ENCODE results near the gene DNAJC9.

DNAJC9 gene

DNA sequence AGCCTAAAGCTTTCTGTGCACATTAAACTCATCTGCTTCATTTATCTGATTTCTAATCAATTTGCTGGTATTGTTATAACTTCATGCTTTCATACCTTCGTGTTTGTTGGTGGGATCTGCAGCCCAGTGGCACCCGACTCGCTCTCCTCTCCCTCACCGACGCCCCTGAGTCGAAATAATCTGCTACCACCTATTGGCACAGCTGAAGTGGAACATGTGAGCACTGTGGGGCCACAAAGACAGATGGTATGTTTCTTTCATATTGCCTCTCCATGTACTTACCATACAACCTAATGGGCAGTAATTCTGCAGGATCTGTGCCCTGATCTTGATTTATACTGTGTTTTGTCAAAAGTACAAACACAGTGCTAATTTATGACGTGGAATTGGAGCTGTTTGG lies 12.4 kb downstream of the DNAJC9 start:
- DNase-seq: no peak

DNA sequence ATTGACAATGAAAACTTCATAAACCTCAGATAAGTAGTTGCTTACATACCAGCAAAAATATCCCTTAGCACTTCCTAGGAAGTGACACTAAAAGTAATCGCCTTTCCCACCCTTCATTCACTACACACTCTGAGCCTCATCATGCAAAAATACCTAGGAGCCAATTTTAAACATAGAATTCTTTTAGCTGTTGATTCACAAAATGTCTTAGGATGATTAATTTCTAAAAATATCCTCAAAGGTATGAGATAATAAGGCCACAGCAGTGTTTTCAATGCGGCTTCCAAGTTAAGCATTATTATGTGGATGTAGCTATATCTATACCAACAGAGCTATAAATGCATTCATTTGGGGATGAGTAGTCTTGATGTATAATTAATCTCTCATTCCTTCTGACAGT lies 13.2 kb downstream of the DNAJC9 start:
- DNase-seq: no peak

DNA sequence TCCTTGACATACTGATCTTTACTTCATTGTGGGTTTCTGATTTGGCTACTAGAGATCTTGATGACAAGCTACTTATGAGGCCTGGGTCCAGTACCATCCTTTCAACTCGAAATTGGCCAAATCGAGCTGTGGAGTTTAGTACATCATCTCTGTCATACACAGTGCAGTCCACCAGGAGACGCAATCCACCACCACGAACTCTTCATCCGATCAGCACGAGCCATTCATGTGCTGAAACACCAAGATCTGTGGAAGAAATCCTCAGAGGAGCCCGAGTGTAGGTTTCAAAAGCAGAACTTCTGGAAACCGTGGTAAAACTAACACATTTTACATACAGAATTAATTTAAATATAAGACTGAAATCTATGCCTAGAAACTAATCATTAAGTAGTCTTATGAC lies 14.2 kb downstream of the DNAJC9 start:
- no peak for DNase-seq

DNA sequence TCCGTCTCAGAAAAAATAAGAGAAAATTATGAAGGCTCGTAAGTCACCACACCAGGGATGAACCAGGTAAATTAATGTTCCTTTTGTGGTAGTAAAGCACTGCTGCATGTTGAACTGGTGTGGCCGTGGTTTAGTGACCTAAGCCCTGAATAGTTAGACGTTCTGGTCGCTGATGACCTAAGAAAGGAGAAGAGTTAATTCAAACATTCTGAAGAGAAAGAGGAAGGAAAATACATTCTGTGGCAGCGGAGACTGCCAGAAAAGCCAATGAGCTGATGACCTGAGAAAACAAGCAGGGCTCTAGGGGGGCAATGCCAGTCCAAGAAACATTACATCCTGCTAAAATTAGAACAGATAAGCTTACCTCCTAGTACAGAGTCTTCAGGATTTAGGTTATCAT lies 17.5 kb downstream of the DNAJC9 start:
- DNase-seq: no peak

DNA sequence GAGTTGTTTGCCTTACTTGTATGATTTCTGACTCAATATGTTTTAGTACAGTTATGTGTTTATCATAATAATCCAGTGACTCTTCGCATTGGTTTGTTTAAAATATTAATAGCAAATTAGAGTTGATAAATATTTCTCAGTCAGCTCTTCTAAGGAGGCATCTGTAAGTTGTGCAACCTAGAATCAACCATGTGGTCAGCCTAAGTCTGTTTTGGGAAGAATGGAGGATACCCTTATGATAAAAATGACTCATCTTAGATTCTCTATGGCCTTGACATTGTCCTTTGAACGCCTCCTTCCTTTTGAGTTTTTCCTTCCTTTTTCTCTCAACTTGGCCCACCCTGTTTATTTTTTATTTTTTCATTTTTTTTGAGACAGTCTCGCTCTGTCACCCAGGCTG lies 18.8 kb downstream of the DNAJC9 start:
- DNase-seq: no peak

DNA sequence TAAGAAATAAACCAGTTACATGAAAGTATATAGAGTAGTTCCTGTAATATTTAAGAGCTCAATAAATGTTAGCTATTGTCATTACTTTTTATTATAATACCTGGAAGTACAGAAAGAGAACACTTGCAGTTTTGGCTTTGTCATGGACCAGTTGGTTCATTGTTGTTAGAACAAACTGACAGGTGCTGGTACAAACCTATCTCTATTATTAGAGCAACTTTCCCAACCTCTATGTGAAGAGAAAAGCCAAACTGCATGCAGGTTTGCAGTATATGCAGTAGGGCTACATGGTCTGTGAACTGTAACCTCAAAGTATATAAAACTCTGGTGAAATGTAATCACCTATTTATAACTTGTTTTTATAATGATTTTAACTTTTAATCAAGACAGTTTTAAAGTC lies 20.4 kb downstream of the DNAJC9 start:
- no peak for DNase-seq

DNA sequence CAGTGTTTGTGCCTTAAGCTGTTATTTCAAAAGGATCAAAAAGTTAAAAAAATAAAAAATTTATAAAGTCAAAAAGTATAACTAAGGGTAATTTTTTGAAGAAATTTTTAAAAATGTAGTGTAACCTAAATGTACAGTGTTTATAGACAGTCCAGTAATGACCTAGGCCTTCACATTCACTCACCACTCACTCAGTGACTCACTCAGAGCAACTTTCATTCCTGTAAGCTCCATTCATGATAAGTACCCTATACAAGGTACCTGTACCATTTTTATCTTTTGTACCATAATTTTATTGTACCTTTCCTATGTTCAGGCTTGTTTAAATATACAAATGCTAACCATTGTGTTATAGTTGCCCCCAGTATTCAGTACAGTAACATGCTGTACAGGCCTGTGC lies 21.5 kb downstream of the DNAJC9 start:
- no peak for DNase-seq

DNA sequence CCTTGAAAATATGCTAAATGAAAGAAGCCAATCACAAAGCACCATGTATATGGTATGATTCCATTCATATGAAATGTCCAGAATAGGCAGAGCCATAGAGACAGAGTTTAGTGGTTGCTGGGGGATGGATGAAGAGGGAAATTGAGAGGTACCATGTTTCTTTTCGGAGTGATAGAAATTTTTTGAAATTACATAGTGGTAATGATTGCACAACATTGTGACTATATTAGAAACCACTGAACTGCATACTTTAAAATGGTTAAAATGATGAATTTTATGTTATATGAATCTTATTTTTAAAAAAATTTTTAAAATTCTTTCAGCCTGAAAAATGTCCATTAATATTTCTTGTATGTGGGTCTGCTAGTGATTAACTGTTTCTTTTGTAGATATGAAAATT lies 26.1 kb downstream of the DNAJC9 start:
- no peak for DNase-seq

DNA sequence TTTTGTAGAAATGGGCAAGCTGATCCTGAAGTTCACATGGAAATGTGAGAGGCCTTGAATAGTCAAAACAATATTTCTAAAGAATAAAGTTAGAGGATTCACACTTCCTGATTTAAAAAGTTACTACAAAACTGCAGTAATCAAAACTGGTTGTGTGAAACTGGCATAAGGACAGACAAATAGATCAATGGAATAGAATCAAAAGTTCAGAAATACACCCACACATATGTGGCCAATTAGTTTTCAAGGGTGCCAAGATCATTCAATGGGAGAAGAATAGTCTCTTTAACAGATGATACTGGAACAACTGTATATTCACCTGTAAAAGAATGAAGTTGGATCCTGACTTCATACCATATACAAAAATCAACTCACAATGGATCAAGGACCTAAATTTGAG lies 27.7 kb downstream of the DNAJC9 start:
- no peak for DNase-seq

DNA sequence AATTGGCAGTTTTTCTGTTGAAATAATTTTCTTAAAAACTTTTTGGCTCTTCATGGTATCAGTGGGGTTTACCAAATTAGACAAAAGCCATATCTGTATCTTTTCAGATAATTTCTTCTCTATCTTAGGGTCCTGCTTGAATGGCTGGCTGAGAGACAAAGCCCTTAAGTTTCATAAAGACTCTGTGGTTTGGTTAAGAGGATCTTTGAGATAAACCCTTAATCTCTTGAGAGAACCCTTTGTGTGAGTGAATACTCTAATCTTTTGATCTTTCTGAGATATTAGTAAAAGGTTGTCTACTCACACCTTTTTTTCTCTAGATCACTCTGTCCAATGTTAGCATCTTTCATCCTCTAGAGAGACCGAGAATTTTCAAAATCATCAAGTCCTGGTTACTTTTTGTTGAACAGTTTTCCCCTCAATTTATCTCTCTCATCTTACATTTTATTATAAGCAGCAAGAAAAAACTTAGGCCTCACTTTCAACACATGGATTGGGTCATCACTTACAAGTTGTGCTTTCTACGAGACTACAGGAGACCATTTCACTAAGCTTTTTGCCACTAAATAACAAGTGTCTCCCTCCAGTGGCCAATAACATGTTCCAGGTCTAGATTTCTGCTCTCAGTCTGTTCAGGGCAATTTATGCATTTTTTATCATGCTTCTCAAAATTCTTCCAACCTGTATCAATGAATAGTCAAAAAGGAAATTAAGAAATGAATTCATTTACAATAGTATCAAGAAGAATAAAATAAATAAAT lies 28.4 kb downstream of the DNAJC9 start:
- DNase-seq: no peak

DNA sequence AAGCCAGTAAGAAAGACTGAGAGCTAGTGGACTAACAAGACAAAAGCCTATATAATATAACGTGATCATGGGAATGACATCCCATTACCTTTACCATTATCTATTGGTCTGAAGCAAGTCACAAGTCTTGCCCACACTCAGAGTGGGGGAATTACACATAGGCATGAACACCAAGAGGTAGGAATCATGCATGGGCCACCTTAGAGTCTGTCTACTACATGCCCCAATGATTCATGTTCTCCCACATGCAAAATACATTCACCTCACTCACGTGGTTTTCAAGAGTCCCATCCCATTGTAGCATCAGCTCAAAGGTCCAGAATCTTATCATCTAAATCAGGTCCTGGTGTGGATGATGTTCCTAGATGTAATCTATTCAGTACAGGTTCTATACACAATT lies 29.4 kb downstream of the DNAJC9 start:
- DNase-seq: no peak

DNA sequence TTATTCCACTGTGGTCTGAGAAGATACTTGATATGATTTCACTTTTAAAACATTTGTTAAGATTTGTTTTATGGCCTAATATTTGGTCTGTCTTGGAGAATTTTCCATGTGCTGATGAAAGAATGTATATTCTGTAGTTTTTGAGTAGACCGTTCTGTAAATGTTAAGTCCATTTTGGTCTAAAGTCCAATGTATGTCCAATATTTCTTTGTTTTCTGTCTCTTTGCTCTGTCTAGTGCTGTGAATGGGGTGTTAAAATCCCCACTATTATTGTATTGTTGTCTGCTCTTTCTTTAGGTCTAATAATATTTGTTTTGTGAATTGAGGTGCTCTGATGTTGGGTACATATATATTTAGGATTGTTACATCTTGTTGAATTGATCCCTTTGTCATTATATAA lies 31.3 kb downstream of the DNAJC9 start:
- DNase-seq: no peak

DNA sequence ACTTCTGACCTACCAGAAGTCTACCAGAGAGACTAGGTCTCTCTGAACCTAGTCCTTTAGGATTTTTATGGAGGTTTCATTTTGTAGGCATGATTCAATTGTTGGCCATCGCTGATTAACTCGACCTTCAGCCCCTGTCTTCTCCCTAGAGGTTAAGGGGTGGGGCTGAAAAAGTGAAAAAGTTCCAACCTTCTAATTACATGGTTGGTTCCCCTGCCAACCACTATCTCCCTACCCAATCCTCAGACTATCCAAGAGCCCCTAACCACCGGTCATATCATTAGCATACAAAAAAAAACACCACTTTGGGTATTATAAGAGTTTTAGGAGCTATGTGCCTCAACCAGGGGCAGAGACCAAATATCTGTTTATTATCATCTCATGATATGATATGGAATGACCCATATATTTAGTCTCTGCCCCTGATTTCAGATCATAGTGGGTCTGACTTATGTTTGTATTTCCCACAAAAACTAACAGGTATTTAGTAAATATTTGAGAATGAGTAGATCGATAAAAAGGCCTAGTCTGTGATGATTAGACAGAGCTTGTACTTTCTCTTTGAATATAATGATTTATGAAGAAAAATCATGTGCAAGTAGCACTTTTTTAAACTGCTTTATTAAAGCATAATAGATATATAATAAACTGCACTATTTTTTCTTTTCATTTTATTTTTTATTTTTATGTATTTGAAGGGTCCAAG lies 35.8 kb downstream of the DNAJC9 start:
- no peak for DNase-seq

DNA sequence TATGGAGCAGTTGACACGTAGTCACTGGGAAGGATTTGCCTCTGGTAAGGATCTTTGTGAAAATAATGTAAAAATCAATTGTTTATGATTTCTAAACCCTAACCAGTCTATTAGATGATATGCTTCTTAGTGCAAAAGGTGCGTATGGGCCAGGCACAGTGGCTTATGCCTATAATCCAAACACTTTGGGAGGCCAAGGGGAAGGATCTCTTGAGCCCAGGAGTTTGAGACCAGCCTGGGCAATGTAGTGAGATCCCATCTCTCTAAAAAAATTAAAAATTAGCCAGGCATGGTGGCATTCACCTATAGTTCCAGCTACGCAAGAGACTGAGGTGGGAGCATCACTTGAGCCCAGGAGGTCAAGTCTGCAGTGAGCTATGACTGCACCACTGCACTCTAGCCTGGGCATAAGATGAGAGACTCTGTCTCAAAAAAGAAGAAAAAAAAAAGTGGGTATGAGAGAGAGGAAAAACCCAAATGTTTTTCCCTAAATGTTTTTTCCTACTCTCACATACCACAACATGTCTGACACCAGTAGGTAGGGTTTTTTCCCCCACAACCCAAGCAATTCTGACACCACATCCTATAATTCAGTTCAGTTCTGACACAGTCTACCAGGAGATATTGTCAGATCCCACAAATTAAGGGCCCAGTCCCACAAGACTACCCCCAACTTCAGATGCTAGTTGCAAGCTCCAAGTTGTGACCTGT lies 36.5 kb downstream of the DNAJC9 start:
- no peak for DNase-seq

DNA sequence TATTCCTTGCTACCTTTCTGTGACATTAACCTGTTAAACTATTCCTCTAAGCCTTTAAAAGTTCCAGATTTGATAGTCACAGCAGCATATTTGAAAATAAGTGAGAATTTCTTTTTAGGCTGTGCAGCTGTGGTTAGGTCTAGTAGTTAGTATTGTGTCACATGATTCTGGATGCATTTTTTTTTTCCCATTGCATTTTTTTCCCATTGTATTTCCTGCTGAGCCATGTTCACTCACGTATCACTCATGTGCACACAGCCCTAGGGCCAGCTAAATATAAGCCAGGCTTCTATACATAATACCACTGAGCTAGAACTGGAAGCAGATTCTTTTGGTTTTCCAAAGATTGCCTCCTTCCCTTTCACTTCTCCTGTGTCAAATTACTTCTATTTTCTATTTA lies 37.4 kb downstream of the DNAJC9 start:
- no peak for DNase-seq

DNA sequence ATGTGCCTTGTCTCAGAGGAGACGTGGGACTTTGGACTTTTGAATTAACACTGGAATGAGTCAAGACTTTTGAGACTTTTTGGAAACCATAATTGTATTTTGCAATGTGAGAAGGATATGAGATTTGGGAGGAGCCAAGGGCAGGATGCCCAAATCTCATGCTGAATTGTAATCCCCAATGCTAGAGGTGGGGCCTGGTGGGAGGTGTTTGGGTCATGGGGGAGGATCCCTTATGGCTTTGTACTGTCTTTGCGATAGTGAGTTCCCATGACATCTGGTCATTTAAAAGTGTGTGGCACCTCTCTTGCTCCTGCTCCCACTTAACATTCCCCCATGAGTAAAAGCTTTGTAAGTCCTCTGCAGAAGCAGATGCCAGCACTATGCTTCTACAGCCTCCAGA lies 39.2 kb downstream of the DNAJC9 start:
- no peak for DNase-seq

DNA sequence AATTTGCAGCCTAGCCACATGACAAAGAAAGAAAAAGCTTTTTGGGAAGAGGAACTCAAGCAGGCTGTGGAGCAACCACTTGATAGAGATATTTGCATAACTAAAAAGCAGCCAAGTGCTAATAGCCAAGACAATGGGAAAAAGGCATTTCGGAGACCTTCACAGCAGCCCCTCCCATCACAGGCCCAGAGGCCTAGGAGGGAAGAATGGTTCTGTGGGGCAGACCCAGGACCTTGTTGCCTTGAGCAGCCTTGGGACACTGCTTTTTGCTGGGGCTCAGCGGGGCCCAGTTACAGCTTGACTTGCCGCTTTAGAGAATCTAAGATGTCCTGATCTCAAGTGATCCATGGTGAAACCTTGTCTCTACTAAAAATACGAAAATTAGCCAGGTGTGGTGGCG lies 40.7 kb downstream of the DNAJC9 start:
- DNase-seq: no peak

DNA sequence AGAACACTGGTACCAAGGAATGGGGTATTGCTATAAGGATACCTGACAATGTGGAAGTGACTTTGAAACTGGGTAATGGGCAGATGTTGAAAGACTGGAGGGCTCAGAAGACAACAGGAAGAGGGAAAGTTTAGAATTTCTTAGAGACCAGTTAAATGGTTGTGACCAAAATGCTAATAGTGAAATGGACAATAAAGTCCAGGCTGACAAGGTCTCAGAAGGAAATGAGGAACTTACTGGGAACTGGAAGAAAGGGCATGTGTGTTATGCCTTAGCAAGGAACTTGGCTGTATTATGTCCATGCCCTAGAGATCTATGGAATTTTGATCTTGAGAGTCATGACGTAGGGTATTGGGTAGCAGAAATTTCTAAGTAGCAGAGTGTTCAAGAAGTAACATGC lies 41.2 kb downstream of the DNAJC9 start:
- DNase-seq: no peak

DNA sequence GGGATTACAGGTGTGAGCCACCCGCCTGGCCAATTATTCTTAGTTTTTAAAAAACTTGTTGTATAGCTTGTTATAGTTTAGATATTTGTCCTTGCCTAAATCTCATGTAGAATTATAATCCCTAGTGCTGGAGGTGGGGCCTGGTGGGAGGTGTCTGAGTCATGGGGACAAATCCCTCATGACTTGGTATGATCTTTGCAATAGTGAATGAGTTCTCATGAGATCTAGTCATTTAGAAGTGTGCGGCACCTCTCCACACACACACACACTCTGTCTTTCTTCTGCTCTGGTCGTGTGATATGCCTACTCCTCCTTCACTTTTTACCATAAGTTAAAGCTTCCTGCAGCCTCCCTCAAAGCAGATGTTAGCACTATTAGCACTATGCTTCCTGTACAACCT lies 42.0 kb downstream of the DNAJC9 start:
- DNase-seq: no peak
